ENCODE measurements around the gene TLR8. TPM values are rescaled to one million over a fixed set of nuclear protein-coding genes. Genes with fewer than 3 reads are reported as not detected.
"Not testable (repeated sequence)": the region's sequence is repeated elsewhere in the genome, so short reads cannot be mapped to it uniquely, and the experiment has no call there.

Gene TLR8
- total RNA-seq, 1 experiment from 2014 or later: not detected

- DNase-seq (ENCODE audit: low spot score): no peak
These were observed 9.5 kb upstream of the TLR8 start for GRCh38 chrX:12896935-12897334.

- DNase-seq (ENCODE audit: low spot score): no peak
These were observed 8.3 kb upstream of the TLR8 start for GRCh38 chrX:12898073-12898472.

GRCh38 chrX:12899506-12899905 lies 6.9 kb upstream of the TLR8 start:
- no peak for DNase-seq (ENCODE audit: low spot score)

- DNase-seq (ENCODE audit: low spot score): peak; percentile 66
These were observed 4.9 kb upstream of the TLR8 start for GRCh38 chrX:12901486-12901885.

- no peak for DNase-seq (ENCODE audit: low spot score)
These were observed 2.8 kb upstream of the TLR8 start for GRCh38 chrX:12903646-12904045.

GRCh38 chrX:12910423-12911121 lies 4.2 kb downstream of the TLR8 start:
- no peak for DNase-seq (ENCODE audit: low spot score)

- no peak for DNase-seq (ENCODE audit: low spot score)
These were observed 4.7 kb downstream of the TLR8 start for GRCh38 chrX:12911122-12911470.

- no peak for DNase-seq (ENCODE audit: low spot score)
These were observed 6.5 kb downstream of the TLR8 start for GRCh38 chrX:12912791-12913482.

GRCh38 chrX:12917753-12918152 lies 11.3 kb downstream of the TLR8 start:
- no peak for DNase-seq (ENCODE audit: low spot score)

- no peak for DNase-seq (ENCODE audit: low spot score)
These were observed 12.6 kb downstream of the TLR8 start for GRCh38 chrX:12919051-12919450.

- DNase-seq (ENCODE audit: low spot score): no peak
These were observed 13.2 kb downstream of the TLR8 start for GRCh38 chrX:12919620-12920019.

- DNase-seq (ENCODE audit: low spot score): no peak
These were observed 14.6 kb downstream of the TLR8 start for GRCh38 chrX:12920990-12921389.

- DNase-seq (ENCODE audit: low spot score): no peak
These were observed 15.6 kb downstream of the TLR8 start for GRCh38 chrX:12921886-12922598.

- DNase-seq (ENCODE audit: low spot score): no peak
These were observed 16.1 kb downstream of the TLR8 start for GRCh38 chrX:12922599-12922919.

GRCh38 chrX:12929701-12930100 lies 23.3 kb downstream of the TLR8 start:
- no peak for DNase-seq (ENCODE audit: low spot score)

GRCh38 chrX:12930150-12930549 lies 23.7 kb downstream of the TLR8 start:
- DNase-seq (ENCODE audit: low spot score): no peak

- DNase-seq (ENCODE audit: low spot score): no peak
These were observed 25.8 kb downstream of the TLR8 start for GRCh38 chrX:12932244-12932643.

- no peak for DNase-seq (ENCODE audit: low spot score)
These were observed 28.4 kb downstream of the TLR8 start for GRCh38 chrX:12934850-12935249.

GRCh38 chrX:12936947-12937346 lies 30.5 kb downstream of the TLR8 start:
- no peak for DNase-seq (ENCODE audit: low spot score)

GRCh38 chrX:12940471-12940870 lies 34.1 kb downstream of the TLR8 start:
- DNase-seq (ENCODE audit: low spot score): not testable (repeated sequence)

GRCh38 chrX:12943592-12943991 lies 37.2 kb downstream of the TLR8 start:
- DNase-seq (ENCODE audit: low spot score): not testable (repeated sequence)

- DNase-seq (ENCODE audit: low spot score): not testable (repeated sequence)
These were observed 38.0 kb downstream of the TLR8 start for GRCh38 chrX:12944452-12944851.

- DNase-seq (ENCODE audit: low spot score): no peak
These were observed 39.1 kb downstream of the TLR8 start for GRCh38 chrX:12945494-12945893.
